BE2C (cell line): ENCODE results near the gene PDGFD.
A peak's percentile ranks its signal among the peaks of the same experiment; 100 is the strongest.

Experiments
- DNase-seq: peaks from one replicate; pipeline ENCODE4 v3.0.0-alpha.2; 2020
- H3K27me3 ChIP-seq: fragments of 250-450 bp; sonication (Bioruptor Pico); 2 replicates; pipeline ENCODE4 v1.5.1; 2020; ENCODE audit warnings: mild to moderate bottlenecking
- H3K36me3 ChIP-seq: fragments of 250-450 bp; sonication (Bioruptor Pico); 2 replicates; pipeline ENCODE4 v1.5.1; 2020; ENCODE audit warnings: mild to moderate bottlenecking
- H3K4me1 ChIP-seq: fragments of 250-450 bp; sonication (Bioruptor Pico); 2 replicates; pipeline ENCODE4 v1.5.1; 2020
- H3K4me3 ChIP-seq: 2 replicates; pipeline ENCODE4 v1.5.1; 2011; ENCODE audit warnings: low read depth, low read length
- H3K9me3 ChIP-seq: fragments of 250-450 bp; sonication (Bioruptor Pico); 2 replicates; pipeline ENCODE4 v1.5.1; 2020
- TF ChIP-seq, protein P1 (sequence below): IDR thresholded peaks from 2 replicates; pipeline ENCODE4 v1.5.1; 2012; ENCODE audit warnings: mild to moderate bottlenecking, low read depth, low read length

The PDGFD gene

GRCh38 chr11:103883291-103883690 lies 280.7 kb downstream of the PDGFD start:
- Histone ChIP-seq H3K4me3 (no peak overlapping the region), H3K36me3 (no peaks in the 10 kb centered on the region), H3K9me3 (no peaks in the 10 kb centered on the region; the same call in 1 of the 2 replicates), H3K27me3 (no peaks in the 10 kb centered on the region), H3K4me1 (no peaks in the 10 kb centered on the region)
- DNase-seq, result no peak
- TF ChIP-seq, protein P1, sequence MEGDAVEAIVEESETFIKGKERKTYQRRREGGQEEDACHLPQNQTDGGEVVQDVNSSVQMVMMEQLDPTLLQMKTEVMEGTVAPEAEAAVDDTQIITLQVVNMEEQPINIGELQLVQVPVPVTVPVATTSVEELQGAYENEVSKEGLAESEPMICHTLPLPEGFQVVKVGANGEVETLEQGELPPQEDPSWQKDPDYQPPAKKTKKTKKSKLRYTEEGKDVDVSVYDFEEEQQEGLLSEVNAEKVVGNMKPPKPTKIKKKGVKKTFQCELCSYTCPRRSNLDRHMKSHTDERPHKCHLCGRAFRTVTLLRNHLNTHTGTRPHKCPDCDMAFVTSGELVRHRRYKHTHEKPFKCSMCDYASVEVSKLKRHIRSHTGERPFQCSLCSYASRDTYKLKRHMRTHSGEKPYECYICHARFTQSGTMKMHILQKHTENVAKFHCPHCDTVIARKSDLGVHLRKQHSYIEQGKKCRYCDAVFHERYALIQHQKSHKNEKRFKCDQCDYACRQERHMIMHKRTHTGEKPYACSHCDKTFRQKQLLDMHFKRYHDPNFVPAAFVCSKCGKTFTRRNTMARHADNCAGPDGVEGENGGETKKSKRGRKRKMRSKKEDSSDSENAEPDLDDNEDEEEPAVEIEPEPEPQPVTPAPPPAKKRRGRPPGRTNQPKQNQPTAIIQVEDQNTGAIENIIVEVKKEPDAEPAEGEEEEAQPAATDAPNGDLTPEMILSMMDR, result no peak

DNA sequence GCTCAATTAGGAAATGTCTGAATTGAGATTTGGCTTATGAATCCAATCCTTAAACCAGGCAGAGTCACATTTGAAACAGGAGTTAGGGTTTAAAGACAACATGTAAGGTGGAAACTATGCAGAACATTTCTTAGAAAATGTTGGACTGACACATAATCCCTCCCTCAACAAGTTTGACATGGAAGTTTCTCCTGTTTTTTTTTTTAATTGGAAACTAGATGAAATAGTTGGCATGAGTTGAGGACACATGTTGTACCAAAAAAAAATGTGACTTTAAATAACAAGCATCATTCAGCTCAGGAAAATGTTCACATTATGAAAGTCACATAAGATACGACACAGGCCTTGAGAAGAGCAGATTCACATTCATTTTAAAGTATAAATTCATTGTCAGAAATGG lies 282.4 kb downstream of the PDGFD start:
- Histone ChIP-seq H3K36me3 (no peaks in the 10 kb centered on the region), H3K4me3 (no peak overlapping the region), H3K9me3 (no peaks in the 10 kb centered on the region; the same call in 1 of the 2 replicates), H3K27me3 (no peaks in the 10 kb centered on the region), H3K4me1 (no peaks in the 10 kb centered on the region)
- TF ChIP-seq, protein P1, result no peak
- DNase-seq, result no peak

GRCh38 chr11:103880968-103881367 lies 283.0 kb downstream of the PDGFD start:
- no peaks in the 10 kb centered on the region for H3K27me3 ChIP-seq
- DNase-seq, result no peak
- H3K4me1 ChIP-seq, result no peaks in the 10 kb centered on the region
- H3K9me3 ChIP-seq, result no peaks in the 10 kb centered on the region; the same call in 1 of the 2 replicates
- TF ChIP-seq, protein P1, result no peak
- H3K36me3 ChIP-seq, result no peaks in the 10 kb centered on the region
- no peak overlapping the region for H3K4me3 ChIP-seq

DNA sequence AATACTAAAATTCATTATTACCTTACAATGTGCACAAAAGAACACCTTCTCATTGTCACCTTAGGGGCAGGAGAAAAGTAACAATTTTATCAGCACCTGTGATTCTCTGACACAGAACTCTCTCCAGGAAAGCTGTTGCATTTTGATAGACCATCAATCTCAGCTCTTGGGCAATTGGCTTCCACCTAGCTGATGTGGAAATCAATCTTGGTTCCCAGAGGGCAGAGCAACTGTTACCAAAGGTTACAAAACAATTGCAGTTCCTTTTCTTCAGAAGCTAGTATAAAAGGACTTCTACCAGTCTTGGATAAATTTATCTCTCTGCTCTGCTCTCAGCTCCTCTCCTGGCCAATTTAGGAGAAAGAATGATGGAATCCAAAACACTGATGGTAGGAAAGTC lies 285.3 kb downstream of the PDGFD start:
- TF ChIP-seq, protein P1, result no peak
- no peaks in the 10 kb centered on the region for H3K4me1 ChIP-seq
- H3K4me3 ChIP-seq, result no peak overlapping the region

DNA sequence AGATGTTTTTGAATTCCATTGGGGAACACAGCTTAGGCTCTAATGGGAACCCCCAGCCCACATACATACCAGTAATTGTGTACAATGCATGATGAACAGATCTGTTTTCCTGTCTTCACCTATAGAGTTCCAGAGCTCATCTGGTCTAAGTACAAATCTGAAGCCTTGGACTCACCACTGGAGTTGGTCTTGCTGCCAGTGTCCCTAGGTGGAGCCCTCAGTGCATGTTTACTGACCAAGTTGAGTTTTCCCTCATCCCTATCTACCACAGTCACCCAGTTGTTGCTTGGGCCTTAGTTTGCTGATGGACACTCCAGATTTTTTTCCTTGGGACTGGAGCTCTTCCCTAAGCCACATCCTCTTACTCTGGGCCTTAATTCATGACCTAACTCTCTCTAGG lies 286.7 kb downstream of the PDGFD start:
- H3K4me1 ChIP-seq, result no peaks in the 10 kb centered on the region
- no peak for DNase-seq
- no peaks in the 10 kb centered on the region for H3K27me3 ChIP-seq
- TF ChIP-seq, protein P1, result 0 out of 2 replicates have a peak, but pooled peaks have one; percentile 12
- H3K36me3 ChIP-seq, result no peaks in the 10 kb centered on the region
- H3K4me3 ChIP-seq, result no peak overlapping the region
- no peaks in the 10 kb centered on the region; the same call in 1 of the 2 replicates for H3K9me3 ChIP-seq

More for the DNA sequence above, 285.3 kb downstream of the PDGFD start:
- no peaks in the 10 kb centered on the region for H3K27me3 ChIP-seq
- no peak for DNase-seq
- H3K9me3 ChIP-seq, result no peaks in the 10 kb centered on the region; the same call in 1 of the 2 replicates
- no peaks in the 10 kb centered on the region for H3K36me3 ChIP-seq

DNA sequence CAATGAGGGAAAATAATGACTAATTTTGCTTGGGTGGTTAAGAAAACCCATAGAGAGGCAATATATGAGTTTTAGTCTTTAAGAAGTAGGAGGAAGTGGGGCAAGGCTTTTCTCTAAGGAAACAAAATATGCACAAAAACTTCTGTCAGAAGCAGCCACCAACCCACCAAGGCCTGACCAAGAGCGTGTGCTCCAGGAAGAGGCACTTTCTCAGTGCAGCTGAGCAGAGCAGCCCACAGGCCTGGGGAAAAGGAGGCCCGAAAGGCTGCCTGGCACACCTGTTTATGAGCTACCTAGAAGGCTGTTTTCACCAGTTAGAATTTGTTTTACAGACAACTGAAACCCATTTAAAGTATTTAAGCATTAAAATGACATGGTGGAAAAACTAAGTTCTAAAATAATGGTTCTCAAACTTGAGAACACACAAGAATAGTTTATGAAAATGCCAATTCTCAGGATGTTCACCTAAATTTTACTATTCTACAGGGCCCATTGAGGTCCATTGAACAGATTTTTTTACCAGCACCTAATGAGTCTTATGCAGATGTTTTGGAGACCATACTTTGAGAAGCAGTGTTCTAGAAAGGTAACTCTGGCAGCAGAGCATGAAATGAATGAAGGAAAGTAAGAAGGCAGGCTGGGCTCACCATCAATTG lies 288.0 kb downstream of the PDGFD start:
- DNase-seq, result no peak
- no peaks in the 10 kb centered on the region for H3K36me3 ChIP-seq
- no peaks in the 10 kb centered on the region for H3K4me1 ChIP-seq
- no peaks in the 10 kb centered on the region for H3K27me3 ChIP-seq
- no peaks in the 10 kb centered on the region; the same call in 1 of the 2 replicates for H3K9me3 ChIP-seq
- no peak overlapping the region for H3K4me3 ChIP-seq
- TF ChIP-seq, protein P1, result no peak
